Astrocyte of the hippocampus (primary cell): ENCODE results near the gene FAM241B.

ENCODE experiments used
- DNase-seq: peaks from one replicate; pipeline ENCODE4 v3.0.0; 2011; ENCODE audit warnings: low read depth, low spot score

FAM241B gene

GRCh38 chr10:69629897-69630650 lies at the start of gene FAM241B:
FAM241B (plus strand) TSS chr10:69630247; CDS start chr10:69631744, 1,497 bp downstream.
- peak; percentile 81 for DNase-seq

- no peak for DNase-seq
Observed at GRCh38 chr10:69580435-69580834, 49.6 kb upstream of the FAM241B start.

GRCh38 chr10:69583106-69583505 lies 46.9 kb upstream of the FAM241B start:
- no peak for DNase-seq

- no peak for DNase-seq
Observed at GRCh38 chr10:69584624-69585023, 45.4 kb upstream of the FAM241B start.

GRCh38 chr10:69588358-69588757 lies 41.7 kb upstream of the FAM241B start:
- no peak for DNase-seq

- DNase-seq: no peak
Observed at GRCh38 chr10:69600761-69601330, 29.2 kb upstream of the FAM241B start.

GRCh38 chr10:69609077-69609476 lies 21.0 kb upstream of the FAM241B start:
- no peak for DNase-seq

GRCh38 chr10:69612760-69613159 lies 17.3 kb upstream of the FAM241B start:
- DNase-seq: no peak

- DNase-seq: no peak
Observed at GRCh38 chr10:69614130-69614529, 15.9 kb upstream of the FAM241B start.

GRCh38 chr10:69616358-69616757 lies 13.7 kb upstream of the FAM241B start:
- no peak for DNase-seq

- DNase-seq: no peak
Observed at GRCh38 chr10:69618746-69619145, 11.3 kb upstream of the FAM241B start.

- DNase-seq: no peak
Observed at GRCh38 chr10:69619626-69620025, 10.4 kb upstream of the FAM241B start.

GRCh38 chr10:69620625-69621024 lies 9.4 kb upstream of the FAM241B start:
- DNase-seq: no peak

GRCh38 chr10:69624245-69624786 lies 5.7 kb upstream of the FAM241B start:
- no peak for DNase-seq

GRCh38 chr10:69626826-69627225 lies 3.2 kb upstream of the FAM241B start:
- DNase-seq: no peak

GRCh38 chr10:69628891-69629290 lies 1.2 kb upstream of the FAM241B start:
- DNase-seq: no peak

GRCh38 chr10:69629519-69629896 lies 539 bp upstream of the FAM241B start:
- DNase-seq: no peak

- no peak for DNase-seq
Observed at GRCh38 chr10:69630651-69631400, 779 bp downstream of the FAM241B start.

- no peak for DNase-seq
Observed at GRCh38 chr10:69631566-69631965, 1.5 kb downstream of the FAM241B start.

GRCh38 chr10:69632516-69633199 lies 2.6 kb downstream of the FAM241B start:
- no peak for DNase-seq

- DNase-seq: no peak
Observed at GRCh38 chr10:69633673-69634635, 3.9 kb downstream of the FAM241B start.
